Epithelial cell of umbilical artery (primary cell): ENCODE data around the gene MAP2K7. TPM values are rescaled to one million over a fixed set of nuclear protein-coding genes. Genes with fewer than 3 reads are reported as not detected.

Experiments
- total RNA-seq: library from RNA; depleted of rRNA; stranded (reverse); fragments of >200 nt; gene quantifications from 2 replicates; pipeline ENCODE4 v1.2.3, GENCODE V29; 2014

MAP2K7 gene
- 8.4 and 11.6 TPM in 2 replicates for total RNA-seq

DNA sequence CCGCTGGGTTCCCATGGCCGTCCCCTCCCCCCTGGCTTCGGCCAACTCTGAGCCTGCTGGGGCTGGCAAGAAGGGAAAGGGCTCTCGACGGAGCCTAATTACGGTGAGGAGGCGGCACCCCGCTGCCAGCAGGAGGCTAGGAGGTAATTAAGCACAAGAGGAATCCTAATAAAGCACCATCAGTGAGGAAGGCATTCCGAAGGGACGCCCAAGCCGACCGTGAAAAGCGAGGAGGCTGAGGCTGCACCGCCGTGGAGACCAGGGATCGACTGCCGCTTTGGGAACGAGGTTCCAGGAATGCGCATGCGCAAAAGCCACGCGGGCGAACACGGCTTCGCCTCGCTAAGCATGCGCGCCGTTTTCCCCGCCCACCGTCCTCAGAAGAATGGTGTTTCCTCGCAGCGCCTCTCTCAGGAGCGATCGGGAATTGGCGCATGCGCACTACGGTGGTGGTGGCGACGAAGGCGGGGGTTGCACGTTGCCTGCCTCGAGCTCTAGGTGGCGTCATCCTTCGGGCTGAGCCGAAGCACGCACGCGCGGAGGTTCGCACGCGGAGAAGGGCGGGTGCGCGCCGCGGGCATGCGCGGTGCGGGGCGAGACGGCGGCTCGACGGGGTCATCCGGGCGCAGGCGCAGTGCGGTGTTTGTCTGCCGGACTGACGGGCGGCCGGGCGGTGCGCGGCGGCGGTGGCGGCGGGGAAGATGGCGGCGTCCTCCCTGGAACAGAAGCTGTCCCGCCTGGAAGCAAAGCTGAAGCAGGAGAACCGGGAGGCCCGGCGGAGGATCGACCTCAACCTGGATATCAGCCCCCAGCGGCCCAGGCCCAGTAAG is at the start of gene MAP2K7:
Gene MAP2K7 (plus strand): TSS at position 634 of the 830 bp plus-strand sequence. CDS start 68 bp downstream, at position 702.

DNA sequence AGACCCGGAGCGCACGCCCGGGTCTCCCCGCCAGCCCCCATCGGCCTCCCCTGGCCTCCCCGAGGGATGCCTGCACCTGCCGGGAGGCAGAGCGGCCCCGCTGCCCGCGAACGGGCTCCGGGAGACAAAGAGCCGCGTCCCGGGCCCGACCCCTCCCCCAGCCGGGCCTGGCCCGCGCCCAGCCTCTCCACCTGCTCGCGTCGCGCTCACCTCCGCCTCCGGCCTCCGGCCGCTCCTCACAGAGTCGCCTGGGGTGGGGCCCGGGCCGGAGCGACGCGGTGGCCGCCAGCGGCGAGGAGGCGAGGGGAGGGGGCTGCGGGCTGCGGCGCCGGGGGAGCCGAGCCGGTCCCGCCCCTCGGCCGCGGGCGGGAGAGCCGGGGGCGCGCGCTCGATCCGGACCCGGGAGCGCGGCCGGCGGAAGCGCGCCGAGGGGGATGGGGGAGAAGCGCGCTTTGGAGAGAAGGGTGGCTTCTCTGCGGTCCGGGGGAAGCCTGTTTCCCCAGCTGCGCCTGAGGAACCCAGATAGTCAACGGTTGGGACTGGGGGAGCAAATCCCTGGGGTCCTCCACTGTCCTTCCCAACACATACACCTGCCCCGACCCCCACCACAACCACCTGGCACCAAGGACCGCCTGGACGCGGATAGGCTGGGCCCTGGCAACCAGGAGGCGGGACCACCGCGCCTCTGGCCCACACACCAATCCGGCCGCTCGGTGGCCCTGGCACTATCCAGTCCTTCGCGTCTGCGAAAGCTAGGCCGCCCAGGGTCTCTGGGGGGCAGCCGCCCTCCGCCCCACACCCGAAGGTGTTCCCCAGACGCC is 29.4 kb upstream of the MAP2K7 start, which contains the start of gene PRR36:
Gene PRR36 (minus strand): TSS at position 315 of the 821 bp plus-strand sequence. CDS start 701 bp downstream, outside the sequence.

DNA sequence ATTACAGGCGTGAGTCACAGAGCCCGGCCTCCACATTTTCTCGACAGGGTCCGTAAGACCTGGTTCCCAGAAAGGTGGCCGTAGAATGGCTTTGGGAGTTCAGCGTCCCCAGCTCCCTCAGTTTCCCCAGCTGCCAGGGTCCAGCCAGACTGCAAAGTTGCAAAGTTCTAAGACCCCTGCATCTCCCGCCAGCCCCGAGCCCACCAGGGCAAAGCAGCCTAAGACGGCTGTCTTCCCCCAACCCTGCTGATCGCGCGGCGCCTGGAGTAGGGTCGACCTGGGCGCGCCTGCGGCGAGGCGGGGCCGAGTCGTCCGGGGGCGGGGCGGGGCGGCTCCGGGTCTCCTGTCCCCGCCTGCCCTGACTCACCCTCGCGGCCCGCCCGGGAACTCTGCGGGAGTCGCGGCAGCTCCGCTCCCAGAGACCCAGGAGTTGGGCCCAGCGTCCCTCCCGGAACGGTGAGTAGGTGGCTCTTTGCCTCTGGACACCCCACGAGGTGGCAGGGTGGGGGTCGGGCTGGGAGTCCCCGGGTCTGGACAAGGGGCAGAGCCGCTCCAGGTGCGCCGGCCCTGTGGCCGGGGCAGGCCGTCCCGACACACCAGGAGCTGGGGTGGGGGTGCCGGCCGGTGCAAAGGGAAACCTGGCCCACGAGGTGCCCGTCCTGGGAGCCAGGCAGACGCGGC is 15.4 kb upstream of the MAP2K7 start, which contains the start of gene LRRC8E:
Gene LRRC8E (plus strand): TSS at position 366 of the 681 bp plus-strand sequence. CDS start 7,094 bp downstream, outside the sequence.

DNA sequence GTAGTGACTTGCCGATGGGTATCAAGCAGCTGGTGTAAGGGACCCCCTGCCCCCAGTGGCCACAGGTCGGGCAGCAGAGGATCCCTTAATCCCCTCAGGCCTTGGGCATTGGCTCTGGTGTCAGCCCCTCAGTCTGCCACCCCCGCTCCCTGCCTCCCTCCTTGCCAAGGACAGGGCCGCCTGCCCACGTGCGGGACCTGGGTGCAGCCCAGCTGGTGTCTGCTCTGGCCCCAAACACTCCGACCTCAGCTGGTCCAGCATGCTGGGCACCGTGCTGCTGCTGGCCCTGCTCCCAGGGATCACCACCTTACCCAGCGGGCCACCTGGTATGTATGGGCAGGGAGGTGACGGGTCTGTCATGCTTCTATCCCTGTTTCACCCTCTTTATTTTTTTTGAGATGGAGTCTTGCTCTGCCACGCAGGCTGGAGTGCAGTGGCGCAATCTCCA is 10.9 kb downstream of the MAP2K7 start, which contains the start of gene TGFBR3L:
Gene TGFBR3L (plus strand): TSS at position 233 of the 448 bp plus-strand sequence.

DNA sequence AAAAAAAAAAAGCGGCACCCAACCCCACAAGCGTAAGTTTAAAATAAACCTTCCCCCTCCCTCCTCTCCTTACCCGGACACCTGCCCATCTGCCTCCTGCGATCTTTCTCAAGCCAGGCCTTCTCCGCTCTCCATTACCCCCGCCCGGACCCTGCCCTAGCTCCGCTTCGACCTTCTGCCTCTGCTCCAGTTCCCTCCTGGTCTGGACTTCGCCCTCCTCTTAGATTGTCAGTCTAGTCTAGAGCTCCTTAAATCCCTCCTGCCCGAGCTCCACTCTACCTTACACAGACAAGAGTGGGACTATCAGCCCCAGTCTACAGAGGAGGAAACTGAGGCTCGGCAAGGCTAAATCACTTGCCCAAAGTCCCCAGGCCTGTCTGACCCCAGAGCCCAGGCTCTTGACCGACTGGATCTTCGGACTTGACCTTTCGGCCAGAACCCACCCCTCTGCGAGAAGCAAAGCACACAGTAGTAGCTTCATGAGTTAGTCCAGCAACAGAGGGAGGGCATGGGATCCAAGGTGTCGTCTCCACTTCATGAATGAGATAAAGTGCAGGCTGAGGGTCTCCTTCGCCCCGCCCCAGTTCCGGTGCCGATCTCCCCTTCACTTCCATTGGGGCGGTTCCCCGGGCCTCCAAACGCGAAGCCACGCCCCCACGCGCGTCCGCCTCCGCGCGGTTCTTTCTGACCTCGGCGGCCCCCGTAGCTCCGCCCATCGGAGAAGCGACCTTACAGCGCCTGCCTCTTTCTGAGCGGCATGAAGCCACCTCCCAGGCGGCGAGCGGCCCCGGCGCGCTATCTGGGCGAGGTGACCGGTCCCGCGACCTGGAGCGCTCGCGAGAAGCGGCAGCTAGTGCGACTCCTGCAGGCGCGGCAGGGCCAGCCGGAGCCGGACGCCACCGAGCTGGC is 16.2 kb downstream of the MAP2K7 start, which contains the start of gene SNAPC2:
Gene SNAPC2 (plus strand): TSS at position 729 of the 909 bp plus-strand sequence. CDS start 29 bp downstream, at position 758.

DNA sequence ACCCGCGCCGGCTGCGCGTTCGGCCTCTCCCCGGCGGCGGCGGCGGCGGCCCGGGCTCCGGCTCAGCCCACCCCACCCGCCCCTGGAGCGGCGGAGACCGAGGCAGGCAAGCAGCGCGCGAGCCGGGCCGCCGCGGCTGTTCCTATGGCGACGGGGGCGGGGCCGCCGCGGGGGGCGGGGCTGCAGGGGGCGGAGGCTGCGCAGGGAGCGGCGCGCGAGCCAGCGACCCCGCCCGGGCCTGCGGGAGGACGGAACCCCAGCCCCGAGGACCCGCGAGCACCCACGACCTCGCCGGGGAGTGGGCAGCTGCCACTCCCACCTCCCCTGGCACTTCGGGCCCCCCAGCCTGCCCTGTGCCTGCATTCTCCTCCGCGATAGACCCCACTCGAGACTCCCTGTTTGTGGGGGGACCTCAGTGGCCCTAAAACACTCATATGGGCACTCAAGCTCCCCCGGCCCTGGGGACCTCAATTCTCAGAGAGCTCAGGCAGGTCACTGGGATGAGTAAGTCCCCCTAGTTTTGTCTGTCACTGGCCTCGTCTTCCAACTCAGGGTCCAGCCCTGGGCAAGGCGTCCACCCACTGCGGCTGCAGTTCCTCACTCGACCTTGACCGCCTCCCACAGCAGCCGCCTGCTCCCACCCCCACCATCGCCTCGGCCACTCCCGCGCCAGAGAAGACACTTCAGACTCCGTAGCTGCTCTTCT is 22.5 kb downstream of the MAP2K7 start, which contains the start of gene CTXN1:
Gene CTXN1 (minus strand): TSS at position 115 of the 706 bp plus-strand sequence. CDS start 597 bp downstream, outside the sequence.

DNA sequence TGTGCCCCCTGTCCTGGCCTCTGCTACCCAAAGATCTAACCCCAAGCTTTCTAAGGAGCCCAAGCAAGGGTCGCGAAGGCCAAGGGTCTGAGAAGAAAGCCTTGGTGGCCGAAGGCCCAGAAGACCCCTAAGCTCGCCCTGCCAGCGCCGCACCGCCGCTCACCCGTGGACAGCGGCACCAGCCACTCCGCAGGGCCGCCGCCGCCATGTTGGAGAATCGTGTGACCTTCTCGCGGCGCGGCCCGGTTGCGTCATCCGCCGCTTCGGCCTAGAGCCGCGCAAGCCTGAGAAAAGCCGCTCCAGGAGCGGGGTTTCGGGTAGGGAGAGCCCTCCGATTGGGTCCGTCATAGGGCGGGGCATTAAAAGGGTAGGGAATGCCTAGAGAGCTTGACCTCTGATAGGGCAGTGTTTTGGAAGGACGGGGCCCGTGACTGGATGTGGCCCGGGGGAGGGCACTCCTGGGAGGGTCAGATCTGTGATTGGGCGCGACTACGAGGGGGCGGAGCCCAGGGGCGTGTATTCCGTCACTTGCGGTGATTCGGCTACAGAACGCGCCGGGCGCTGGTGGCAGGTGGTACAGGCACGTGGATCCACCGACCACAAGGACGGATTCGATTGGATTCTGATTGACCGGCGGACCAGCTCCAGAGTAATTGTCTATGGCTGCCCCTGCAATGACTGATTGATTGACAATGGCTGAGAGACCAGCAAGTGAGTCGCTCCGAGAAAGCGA is 39.9 kb downstream of the MAP2K7 start, which contains the start of gene TIMM44:
Gene TIMM44 (minus strand): TSS at position 223 of the 733 bp plus-strand sequence. CDS start 15 bp downstream, at position 208.

Other genes starting within 250 kb of the MAP2K7 start
- gene RETN, start 234.8 kb upstream of the MAP2K7 start, total RNA-seq: not detected in 2 replicates
- gene MCEMP1, start 226.8 kb upstream of the MAP2K7 start, total RNA-seq: not detected in 2 replicates
- 77.8 and 89.3 TPM in 2 replicates for gene TRAPPC5, start 223.0 kb upstream of the MAP2K7 start, total RNA-seq
- not detected in 2 replicates for gene FCER2, start 201.7 kb upstream of the MAP2K7 start, total RNA-seq
- gene CLEC4G, start 171.8 kb upstream of the MAP2K7 start, total RNA-seq: not detected in 2 replicates
- not detected in 2 replicates for gene CD209, start 156.3 kb upstream of the MAP2K7 start, total RNA-seq
- gene CLEC4M, start 140.6 kb upstream of the MAP2K7 start, total RNA-seq: 0.97 TPM in 1 of 2 replicates, not detected in the other
- 8.8 and 11.0 TPM in 2 replicates for gene EVI5L, start 73.7 kb upstream of the MAP2K7 start, total RNA-seq
- not detected in 2 replicates for gene PRR36, start 29.5 kb upstream of the MAP2K7 start, total RNA-seq
- gene LRRC8E, start 15.4 kb upstream of the MAP2K7 start, total RNA-seq: 1.1 and 1.3 TPM in 2 replicates
- 2.3 TPM in 1 of 2 replicates, not detected in the other for gene TGFBR3L, start 11.0 kb downstream of the MAP2K7 start, total RNA-seq
- gene SNAPC2, start 16.5 kb downstream of the MAP2K7 start, total RNA-seq: 16.3 and 22.7 TPM in 2 replicates
- gene CTXN1, start 22.3 kb downstream of the MAP2K7 start, total RNA-seq: 4.1 and 12.3 TPM in 2 replicates
- gene TIMM44, start 39.8 kb downstream of the MAP2K7 start, total RNA-seq: 58.4 and 65.6 TPM in 2 replicates
- 25.7 and 38.0 TPM in 2 replicates for gene ELAVL1, start 101.8 kb downstream of the MAP2K7 start, total RNA-seq
- not detected in 2 replicates for gene CCL25, start 148.9 kb downstream of the MAP2K7 start, total RNA-seq
- not detected in 2 replicates for gene FBN3, start 245.7 kb downstream of the MAP2K7 start, total RNA-seq